WTC11 (cell line): ENCODE measurements around the gene CARS1.

Source experiments
- FOXP1 ChIP-seq: sonication (generic); formaldehyde crosslinking; IDR thresholded peaks from 2 replicates; pipeline ENCODE4 v1.8.0; 2022; ENCODE audit warnings: missing genetic modification reagents, mild to moderate bottlenecking, moderate library complexity, borderline replicate concordance
- TCF7 ChIP-seq: sonication (generic); formaldehyde crosslinking; IDR thresholded peaks from 2 replicates; pipeline ENCODE4 v1.8.0; 2022; ENCODE audit warnings: mild to moderate bottlenecking, low read depth, missing genetic modification reagents, moderate library complexity
- TF ChIP-seq, protein P1 (sequence below): sonication (generic); formaldehyde crosslinking; IDR thresholded peaks from 2 replicates; pipeline ENCODE4 v1.8.0; 2022; ENCODE audit warnings: mild to moderate bottlenecking, missing genetic modification reagents
- TF ChIP-seq, protein P2 (sequence below): fragments of 200-600 bp; IDR thresholded peaks from 2 replicates; pipeline ENCODE4 v1.8.0; 2022; ENCODE audit warnings: antibody characterized with exemption
- TF ChIP-seq, protein P3 (sequence below): fragments of 250-450 bp; sonication (Bioruptor Pico); IDR thresholded peaks from 2 replicates; pipeline ENCODE4 v2.1.2; 2022; ENCODE audit warnings: mild to moderate bottlenecking, moderate library complexity

DNA sequence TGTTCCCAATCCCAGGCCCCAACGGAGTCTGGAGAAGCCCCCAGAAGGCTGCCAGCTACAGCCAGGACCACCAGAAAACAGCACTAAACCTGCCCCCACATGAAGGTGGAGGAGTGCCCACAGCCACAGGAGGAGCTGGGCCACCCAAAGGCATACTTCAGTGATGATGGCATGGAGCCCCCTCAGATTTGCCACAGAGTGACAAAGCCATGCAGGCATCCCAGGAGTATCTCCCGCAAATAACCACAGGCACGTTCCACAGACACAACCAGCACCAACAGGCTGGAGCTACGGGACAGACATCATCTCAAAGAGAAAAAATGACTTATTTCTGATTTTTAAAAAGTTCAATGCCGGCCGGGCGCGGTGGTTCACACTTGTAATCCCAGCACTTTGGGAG, 10.6 kb downstream of the CARS1 start:
- TF ChIP-seq TCF7 (CRISPR knock-in tag) (no peak), FOXP1 (CRISPR knock-in tag) (no peak)
- TF ChIP-seq, protein P1, sequence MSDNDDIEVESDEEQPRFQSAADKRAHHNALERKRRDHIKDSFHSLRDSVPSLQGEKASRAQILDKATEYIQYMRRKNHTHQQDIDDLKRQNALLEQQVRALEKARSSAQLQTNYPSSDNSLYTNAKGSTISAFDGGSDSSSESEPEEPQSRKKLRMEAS (CRISPR knock-in tag) = no peak
- TF ChIP-seq, protein P2, sequence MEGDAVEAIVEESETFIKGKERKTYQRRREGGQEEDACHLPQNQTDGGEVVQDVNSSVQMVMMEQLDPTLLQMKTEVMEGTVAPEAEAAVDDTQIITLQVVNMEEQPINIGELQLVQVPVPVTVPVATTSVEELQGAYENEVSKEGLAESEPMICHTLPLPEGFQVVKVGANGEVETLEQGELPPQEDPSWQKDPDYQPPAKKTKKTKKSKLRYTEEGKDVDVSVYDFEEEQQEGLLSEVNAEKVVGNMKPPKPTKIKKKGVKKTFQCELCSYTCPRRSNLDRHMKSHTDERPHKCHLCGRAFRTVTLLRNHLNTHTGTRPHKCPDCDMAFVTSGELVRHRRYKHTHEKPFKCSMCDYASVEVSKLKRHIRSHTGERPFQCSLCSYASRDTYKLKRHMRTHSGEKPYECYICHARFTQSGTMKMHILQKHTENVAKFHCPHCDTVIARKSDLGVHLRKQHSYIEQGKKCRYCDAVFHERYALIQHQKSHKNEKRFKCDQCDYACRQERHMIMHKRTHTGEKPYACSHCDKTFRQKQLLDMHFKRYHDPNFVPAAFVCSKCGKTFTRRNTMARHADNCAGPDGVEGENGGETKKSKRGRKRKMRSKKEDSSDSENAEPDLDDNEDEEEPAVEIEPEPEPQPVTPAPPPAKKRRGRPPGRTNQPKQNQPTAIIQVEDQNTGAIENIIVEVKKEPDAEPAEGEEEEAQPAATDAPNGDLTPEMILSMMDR = no peak
- TF ChIP-seq, protein P3, sequence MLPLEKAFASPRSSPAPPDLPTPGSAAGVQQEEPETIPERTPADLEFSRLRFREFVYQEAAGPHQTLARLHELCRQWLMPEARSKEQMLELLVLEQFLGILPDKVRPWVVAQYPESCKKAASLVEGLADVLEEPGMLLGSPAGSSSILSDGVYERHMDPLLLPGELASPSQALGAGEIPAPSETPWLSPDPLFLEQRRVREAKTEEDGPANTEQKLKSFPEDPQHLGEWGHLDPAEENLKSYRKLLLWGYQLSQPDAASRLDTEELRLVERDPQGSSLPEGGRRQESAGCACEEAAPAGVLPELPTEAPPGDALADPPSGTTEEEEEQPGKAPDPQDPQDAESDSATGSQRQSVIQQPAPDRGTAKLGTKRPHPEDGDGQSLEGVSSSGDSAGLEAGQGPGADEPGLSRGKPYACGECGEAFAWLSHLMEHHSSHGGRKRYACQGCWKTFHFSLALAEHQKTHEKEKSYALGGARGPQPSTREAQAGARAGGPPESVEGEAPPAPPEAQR = no peak
